DOHH2 (cell line): ENCODE measurements around the gene SPATA19.

Source experiments
- EZH2phosphoT487 ChIP-seq: fragments of 200-600 bp; sonication (generic); IDR thresholded peaks from 2 replicates; pipeline ENCODE4 v1.6.1; 2017; ENCODE audit warnings: borderline replicate concordance, mild to moderate bottlenecking, antibody characterized with exemption, low read length, moderate library complexity, mixed read lengths
- TF ChIP-seq, protein P1 (sequence below): fragments of 200-600 bp; sonication (generic); IDR thresholded peaks from one replicate; pipeline ENCODE4 v1.5.1; 2014; ENCODE audit warnings: antibody characterized with exemption, mild to moderate bottlenecking, low read depth, low read length; ENCODE audit not compliant: poor library complexity, severe bottlenecking

- TF ChIP-seq, protein P1, sequence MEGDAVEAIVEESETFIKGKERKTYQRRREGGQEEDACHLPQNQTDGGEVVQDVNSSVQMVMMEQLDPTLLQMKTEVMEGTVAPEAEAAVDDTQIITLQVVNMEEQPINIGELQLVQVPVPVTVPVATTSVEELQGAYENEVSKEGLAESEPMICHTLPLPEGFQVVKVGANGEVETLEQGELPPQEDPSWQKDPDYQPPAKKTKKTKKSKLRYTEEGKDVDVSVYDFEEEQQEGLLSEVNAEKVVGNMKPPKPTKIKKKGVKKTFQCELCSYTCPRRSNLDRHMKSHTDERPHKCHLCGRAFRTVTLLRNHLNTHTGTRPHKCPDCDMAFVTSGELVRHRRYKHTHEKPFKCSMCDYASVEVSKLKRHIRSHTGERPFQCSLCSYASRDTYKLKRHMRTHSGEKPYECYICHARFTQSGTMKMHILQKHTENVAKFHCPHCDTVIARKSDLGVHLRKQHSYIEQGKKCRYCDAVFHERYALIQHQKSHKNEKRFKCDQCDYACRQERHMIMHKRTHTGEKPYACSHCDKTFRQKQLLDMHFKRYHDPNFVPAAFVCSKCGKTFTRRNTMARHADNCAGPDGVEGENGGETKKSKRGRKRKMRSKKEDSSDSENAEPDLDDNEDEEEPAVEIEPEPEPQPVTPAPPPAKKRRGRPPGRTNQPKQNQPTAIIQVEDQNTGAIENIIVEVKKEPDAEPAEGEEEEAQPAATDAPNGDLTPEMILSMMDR, result no peak
- TF ChIP-seq EZH2phosphoT487, result no peak
These were observed 21.7 kb downstream of the SPATA19 start for GRCh38 chr11:133823614-133824013.
